Measurements from ENCODE around the gene STARD3.

- no peak for TF ChIP-seq CTCF (IDR thresholded peaks at IDR 0.05)
- TF ChIP-seq SMC3 (IDR thresholded peaks at IDR 0.05) = no peak
- no peak for TF ChIP-seq JUN (IDR thresholded peaks at IDR 0.05)
- TF ChIP-seq EHF (CRISPR knock-in tag; IDR thresholded peaks at IDR 0.05) = no peak
- no peak for TF ChIP-seq POLR2A (IDR thresholded peaks at IDR 0.05; ENCODE audit: low read length)
- TF ChIP-seq SREBF2 (IDR thresholded peaks at IDR 0.05) = no peak
- no peak for TF ChIP-seq TP53 (CRISPR knock-in tag; IDR thresholded peaks at IDR 0.05)
- TF ChIP-seq, protein P1, sequence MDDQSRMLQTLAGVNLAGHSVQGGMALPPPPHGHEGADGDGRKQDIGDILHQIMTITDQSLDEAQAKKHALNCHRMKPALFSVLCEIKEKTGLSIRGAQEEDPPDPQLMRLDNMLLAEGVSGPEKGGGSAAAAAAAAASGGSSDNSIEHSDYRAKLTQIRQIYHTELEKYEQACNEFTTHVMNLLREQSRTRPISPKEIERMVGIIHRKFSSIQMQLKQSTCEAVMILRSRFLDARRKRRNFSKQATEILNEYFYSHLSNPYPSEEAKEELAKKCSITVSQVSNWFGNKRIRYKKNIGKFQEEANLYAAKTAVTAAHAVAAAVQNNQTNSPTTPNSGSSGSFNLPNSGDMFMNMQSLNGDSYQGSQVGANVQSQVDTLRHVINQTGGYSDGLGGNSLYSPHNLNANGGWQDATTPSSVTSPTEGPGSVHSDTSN (IDR thresholded peaks at IDR 0.05) = no peak
- TF ChIP-seq RNF2 (IDR thresholded peaks at IDR 0.05; ENCODE audit: borderline replicate concordance, low read depth) = no peak
- TF ChIP-seq ESRRA (IDR thresholded peaks at IDR 0.05; ENCODE audit: borderline replicate concordance, low read length) = no peak
Observed at GRCh38 chr17:39677072-39677471, 40.1 kb downstream of the STARD3 start.
